ENCODE data around the gene DYSF.

DYSF gene

GRCh38 chr2:71665168-71666093 is 212.1 kb downstream of the DYSF start:
- no peak for TF ChIP-seq TAF1 (IDR thresholded peaks at IDR 0.05; ENCODE audit: low read depth)
- TF ChIP-seq FOXM1 (IDR thresholded peaks at IDR 0.05; ENCODE audit: borderline replicate concordance, low read depth): no peak
- TF ChIP-seq MAX (IDR thresholded peaks at IDR 0.05): no peak
- no peak for TF ChIP-seq EGR1 (IDR thresholded peaks at IDR 0.05)
- no peak for TF ChIP-seq RAD21 (IDR thresholded peaks at IDR 0.05; ENCODE audit: low read depth)
- no peak for TF ChIP-seq CEBPB (IDR thresholded peaks at IDR 0.05)
- TF ChIP-seq ZBTB7A (IDR thresholded peaks at IDR 0.05; ENCODE audit: low read depth): no peak
- no peak for TF ChIP-seq NFIC (IDR thresholded peaks at IDR 0.05)
- no peak for TF ChIP-seq REST (IDR thresholded peaks at IDR 0.05; ENCODE audit: low read depth)
- TF ChIP-seq, protein P1, sequence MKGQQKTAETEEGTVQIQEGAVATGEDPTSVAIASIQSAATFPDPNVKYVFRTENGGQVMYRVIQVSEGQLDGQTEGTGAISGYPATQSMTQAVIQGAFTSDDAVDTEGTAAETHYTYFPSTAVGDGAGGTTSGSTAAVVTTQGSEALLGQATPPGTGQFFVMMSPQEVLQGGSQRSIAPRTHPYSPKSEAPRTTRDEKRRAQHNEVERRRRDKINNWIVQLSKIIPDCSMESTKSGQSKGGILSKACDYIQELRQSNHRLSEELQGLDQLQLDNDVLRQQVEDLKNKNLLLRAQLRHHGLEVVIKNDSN (IDR thresholded peaks at IDR 0.05): no peak
- TF ChIP-seq TCF12 (IDR thresholded peaks at IDR 0.05; ENCODE audit: low read depth): no peak
- TF ChIP-seq TEAD4 (IDR thresholded peaks at IDR 0.05): no peak
- TF ChIP-seq YY1 (IDR thresholded peaks at IDR 0.05; ENCODE audit: low read depth): no peak
- TF ChIP-seq EP300 (IDR thresholded peaks at IDR 0.05; ENCODE audit: borderline replicate concordance): no peak
- no peak for TF ChIP-seq CREB1 (IDR thresholded peaks at IDR 0.05; ENCODE audit: low read depth)

DNA sequence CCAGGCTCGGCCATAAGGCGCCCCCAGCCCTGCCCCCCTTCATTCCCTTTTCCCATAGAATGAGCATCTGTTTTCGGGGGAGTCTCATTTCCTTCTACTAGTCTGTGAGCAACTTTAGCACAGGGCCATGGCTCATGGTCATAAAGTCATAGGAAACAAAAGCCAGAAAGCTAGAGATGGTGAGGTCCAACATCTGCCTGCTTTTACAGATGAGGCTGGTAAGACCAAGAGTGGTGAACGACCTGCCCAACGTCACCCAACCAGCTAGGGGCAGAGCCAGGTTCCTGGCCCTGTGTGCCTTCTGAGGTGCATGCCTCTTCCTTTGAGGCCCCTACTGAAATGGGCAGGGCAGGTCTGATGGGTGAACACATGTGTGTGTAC is 212.7 kb downstream of the DYSF start:
- no peak for TF ChIP-seq REST (IDR thresholded peaks at IDR 0.05; ENCODE audit: low read depth)
- TF ChIP-seq, protein P1 (IDR thresholded peaks at IDR 0.05): no peak
- no peak for TF ChIP-seq EP300 (IDR thresholded peaks at IDR 0.05; ENCODE audit: borderline replicate concordance)
- TF ChIP-seq RAD21 (IDR thresholded peaks at IDR 0.05; ENCODE audit: low read depth): no peak
- no peak for TF ChIP-seq TCF12 (IDR thresholded peaks at IDR 0.05; ENCODE audit: low read depth)
- no peak for TF ChIP-seq EGR1 (IDR thresholded peaks at IDR 0.05)
- no peak for TF ChIP-seq CREB1 (IDR thresholded peaks at IDR 0.05; ENCODE audit: low read depth)
- TF ChIP-seq YY1 (IDR thresholded peaks at IDR 0.05; ENCODE audit: low read depth): no peak
- no peak for TF ChIP-seq FOXM1 (IDR thresholded peaks at IDR 0.05; ENCODE audit: borderline replicate concordance, low read depth)
- TF ChIP-seq TEAD4 (IDR thresholded peaks at IDR 0.05): no peak
- TF ChIP-seq MAX (IDR thresholded peaks at IDR 0.05): no peak
- no peak for TF ChIP-seq ZBTB7A (IDR thresholded peaks at IDR 0.05; ENCODE audit: low read depth)
- no peak for TF ChIP-seq TAF1 (IDR thresholded peaks at IDR 0.05; ENCODE audit: low read depth)

- TF ChIP-seq EGR1 (IDR thresholded peaks at IDR 0.05): no peak
- no peak for TF ChIP-seq RAD21 (IDR thresholded peaks at IDR 0.05; ENCODE audit: low read depth)
- TF ChIP-seq CREB1 (IDR thresholded peaks at IDR 0.05; ENCODE audit: low read depth): no peak
- TF ChIP-seq REST (IDR thresholded peaks at IDR 0.05; ENCODE audit: low read depth): no peak
- no peak for TF ChIP-seq MAX (IDR thresholded peaks at IDR 0.05)
- no peak for TF ChIP-seq NFIC (IDR thresholded peaks at IDR 0.05)
- TF ChIP-seq, protein P1 (IDR thresholded peaks at IDR 0.05): no peak
- TF ChIP-seq ZBTB7A (IDR thresholded peaks at IDR 0.05; ENCODE audit: low read depth): no peak
- no peak for TF ChIP-seq YY1 (IDR thresholded peaks at IDR 0.05; ENCODE audit: low read depth)
- no peak for TF ChIP-seq TAF1 (IDR thresholded peaks at IDR 0.05; ENCODE audit: low read depth)
- TF ChIP-seq TEAD4 (IDR thresholded peaks at IDR 0.05): no peak
- no peak for TF ChIP-seq TCF12 (IDR thresholded peaks at IDR 0.05; ENCODE audit: low read depth)
- TF ChIP-seq CEBPB (IDR thresholded peaks at IDR 0.05): no peak
- TF ChIP-seq FOXM1 (IDR thresholded peaks at IDR 0.05; ENCODE audit: borderline replicate concordance, low read depth): no peak
- no peak for TF ChIP-seq EP300 (IDR thresholded peaks at IDR 0.05; ENCODE audit: borderline replicate concordance)
Observed at GRCh38 chr2:71667256-71668182, 214.2 kb downstream of the DYSF start.
